Smooth muscle cell (in vitro differentiated cells): ENCODE measurements around the gene RHOT1. TPM values are rescaled to one million over a fixed set of nuclear protein-coding genes. Genes with fewer than 3 reads are reported as not detected.

ENCODE experiments used
- DNase-seq: peaks from one replicate; lab custom pipeline; 2025; ENCODE audit not compliant: unreplicated experiment; lab: John Stamatoyannopoulos, UW
- H2AFZ ChIP-seq: fragments of 200-600 bp; sonication (generic); 2 replicates; pipeline ENCODE4 v1.6.0; 2016; ENCODE audit warnings: antibody characterized with exemption, low read depth, mild to moderate bottlenecking
- H3F3A ChIP-seq: fragments of 200-600 bp; sonication (generic); 2 replicates; pipeline ENCODE4 v1.6.0; 2017; ENCODE audit warnings: antibody characterized with exemption, low read depth
- H3K27ac ChIP-seq: fragments of 200-600 bp; sonication (generic); 2 replicates; pipeline ENCODE4 v1.5.1; 2016; ENCODE audit warnings: low read depth, mild to moderate bottlenecking
- H3K27me3 ChIP-seq: fragments of 200-600 bp; sonication (generic); 2 replicates; pipeline ENCODE4 v1.6.1; 2016; ENCODE audit warnings: low read depth, mild to moderate bottlenecking
- H3K36me3 ChIP-seq: fragments of 200-600 bp; sonication (generic); 2 replicates; pipeline ENCODE4 v1.5.1; 2016; ENCODE audit warnings: low read depth
- H3K4me1 ChIP-seq: fragments of 200-600 bp; sonication (generic); 2 replicates; pipeline ENCODE4 v1.5.1; 2016; ENCODE audit warnings: low read depth
- H3K4me2 ChIP-seq: fragments of 200-600 bp; sonication (generic); 2 replicates; pipeline ENCODE4 v1.6.0; 2016; ENCODE audit warnings: mild to moderate bottlenecking
- H3K4me3 ChIP-seq: fragments of 200-600 bp; sonication (generic); 2 replicates; pipeline ENCODE4 v1.5.1; 2016; ENCODE audit warnings: mild to moderate bottlenecking
- H3K79me2 ChIP-seq: fragments of 200-600 bp; sonication (generic); 2 replicates; pipeline ENCODE4 v1.6.0; 2016; ENCODE audit warnings: low read depth, mild to moderate bottlenecking
- H3K9ac ChIP-seq: fragments of 200-600 bp; sonication (generic); 2 replicates; pipeline ENCODE4 v1.6.0; 2016; ENCODE audit warnings: low read depth
- H3K9me3 ChIP-seq: fragments of 200-600 bp; sonication (generic); replicated peaks from 2 replicates; pipeline ENCODE4 v1.5.1; 2016; ENCODE audit warnings: low read depth
- H4K20me1 ChIP-seq: fragments of 200-600 bp; sonication (generic); 2 replicates; pipeline ENCODE4 v1.6.0; 2016; ENCODE audit warnings: low read depth
- CTCF ChIP-seq: fragments of 200-600 bp; sonication (generic); IDR thresholded peaks from 2 replicates; pipeline ENCODE4 v1.5.1; 2017; ENCODE audit warnings: borderline replicate concordance, mild to moderate bottlenecking, antibody characterized with exemption; ENCODE audit not compliant: insufficient read depth, poor library complexity, severe bottlenecking
- WGBS: methylation state at CpG from one replicate; pipeline ENCODE4 v1.1.7; 2016; ENCODE audit warnings: low lambda C conversion rate; 5-methylcytosine and 5-hydroxymethylcytosine counted together
- polyA plus RNA-seq: library from polyadenylated mRNA; unstranded; fragments of >200 nt; fragmentation: Nextera tagmentation; extraction: Ambion mirVana; gene quantifications from 2 replicates; pipeline ENCODE4 v1.2.1, GENCODE V29; 2016
- total RNA-seq: library from RNA; depleted of rRNA; stranded (reverse); fragments of >200 nt; gene quantifications from 2 replicates; pipeline ENCODE4 v1.2.3, GENCODE V29; 2014

The RHOT1 gene
- total and polyA plus RNA-seq, 2 experiments from 2014 or later: 23.6 to 28.7 TPM

GRCh38 chr17:32267690-32268205, 125.4 kb downstream of the RHOT1 start:
- Histone ChIP-seq H3K36me3 (no peaks in the 10 kb centered on the region), H3F3A (no peaks in the 10 kb centered on the region), H3K4me3 (no peak overlapping the region), H3K79me2 (no peaks in the 10 kb centered on the region), H4K20me1 (no peaks in the 10 kb centered on the region), H3K4me1 (peaks cover 20% of the 10 kb centered on the region), H3K9ac (no peak overlapping the region), H3K27ac (no peak overlapping the region), H3K4me2 (peak overlapping the region; percentile 20), H2AFZ (no peak overlapping the region), H3K9me3 (no peaks in the 10 kb centered on the region), H3K27me3 (peaks cover 94% of the 10 kb centered on the region)
- no peak for TF ChIP-seq CTCF
- 13% methylated on average over 10 of the region's 10 CpGs for WGBS
- no peak for DNase-seq

GRCh38 chr17:32268734-32269288, 126.5 kb downstream of the RHOT1 start:
- Histone ChIP-seq H4K20me1 (no peaks in the 10 kb centered on the region), H3K27me3 (peaks cover 86% of the 10 kb centered on the region), H3K36me3 (no peaks in the 10 kb centered on the region), H3F3A (no peaks in the 10 kb centered on the region), H3K9ac (no peak overlapping the region), H2AFZ (no peak overlapping the region), H3K4me3 (no peak overlapping the region), H3K9me3 (no peaks in the 10 kb centered on the region), H3K79me2 (no peaks in the 10 kb centered on the region), H3K4me1 (peaks cover 20% of the 10 kb centered on the region), H3K4me2 (no peak overlapping the region), H3K27ac (no peak overlapping the region)
- DNase-seq: no peak
- 82% methylated on average over 7 of the region's 7 CpGs for WGBS
- TF ChIP-seq CTCF: no peak

GRCh38 chr17:32269377-32269776, 127.1 kb downstream of the RHOT1 start:
- H3K4me2 ChIP-seq: no peak overlapping the region
- H3K36me3 ChIP-seq: no peaks in the 10 kb centered on the region
- no peak overlapping the region for H2AFZ ChIP-seq
- no peaks in the 10 kb centered on the region for H3K9me3 ChIP-seq
- peaks cover 85% of the 10 kb centered on the region for H3K27me3 ChIP-seq
- no peaks in the 10 kb centered on the region for H4K20me1 ChIP-seq
- no peak overlapping the region for H3K4me3 ChIP-seq
- TF ChIP-seq CTCF: no peak
- peaks cover 20% of the 10 kb centered on the region for H3K4me1 ChIP-seq
- H3K79me2 ChIP-seq: no peaks in the 10 kb centered on the region
- no peak overlapping the region for H3K9ac ChIP-seq
- no peak overlapping the region for H3K27ac ChIP-seq
- 36% methylated on average over 11 of the region's 11 CpGs for WGBS
- no peak for DNase-seq
- no peaks in the 10 kb centered on the region for H3F3A ChIP-seq

- Histone ChIP-seq H3K36me3 (no peaks in the 10 kb centered on the region), H3K27me3 (peaks cover 65% of the 10 kb centered on the region), H3K9ac (no peak overlapping the region), H3F3A (no peaks in the 10 kb centered on the region), H3K4me2 (no peak overlapping the region), H3K27ac (no peak overlapping the region), H3K4me3 (no peak overlapping the region), H4K20me1 (no peaks in the 10 kb centered on the region), H3K9me3 (no peaks in the 10 kb centered on the region), H3K4me1 (peaks cover 12% of the 10 kb centered on the region), H3K79me2 (no peaks in the 10 kb centered on the region), H2AFZ (no peak overlapping the region)
- DNase-seq: no peak
- WGBS: 94% methylated on average over 8 of the region's 8 CpGs
- no peak for TF ChIP-seq CTCF
These were observed 129.5 kb downstream of the RHOT1 start for GRCh38 chr17:32271844-32272243.
